ENCODE measurements around the gene DLG2. TPM values are rescaled to one million over a fixed set of nuclear protein-coding genes. Genes with fewer than 3 reads are reported as not detected.

Gene DLG2
- polyA plus RNA-seq, 3 donors, result 0.24 to 0.39 TPM; not detected in 1

DNA sequence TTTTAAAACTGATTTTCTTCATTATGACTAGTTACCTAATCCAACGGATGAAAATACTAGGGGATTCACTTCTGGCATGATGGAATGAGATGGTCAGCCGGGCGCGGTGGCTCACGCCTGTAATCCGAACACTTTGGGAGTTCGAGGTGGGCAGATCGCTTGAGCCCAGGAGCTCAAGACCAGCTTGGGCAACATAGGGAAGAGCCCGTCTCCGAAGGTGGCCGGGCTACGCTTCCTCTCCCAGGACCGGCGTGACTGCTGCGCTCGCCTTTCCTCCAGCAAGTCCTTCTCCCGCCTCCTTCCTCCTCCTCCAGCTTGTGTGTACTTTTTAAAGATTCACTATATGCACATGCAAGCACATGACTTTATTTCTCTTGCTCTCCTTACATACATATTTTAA lies 1835.6 kb downstream of the DLG2 start:
- H3K27ac Mint-ChIP-seq, result no peak overlapping the region
- TF ChIP-seq CTCF (IDR thresholded peaks at IDR 0.05), result no peak
- intact Hi-C loops (cut with micrococcal nuclease), result no loop called here

DNA sequence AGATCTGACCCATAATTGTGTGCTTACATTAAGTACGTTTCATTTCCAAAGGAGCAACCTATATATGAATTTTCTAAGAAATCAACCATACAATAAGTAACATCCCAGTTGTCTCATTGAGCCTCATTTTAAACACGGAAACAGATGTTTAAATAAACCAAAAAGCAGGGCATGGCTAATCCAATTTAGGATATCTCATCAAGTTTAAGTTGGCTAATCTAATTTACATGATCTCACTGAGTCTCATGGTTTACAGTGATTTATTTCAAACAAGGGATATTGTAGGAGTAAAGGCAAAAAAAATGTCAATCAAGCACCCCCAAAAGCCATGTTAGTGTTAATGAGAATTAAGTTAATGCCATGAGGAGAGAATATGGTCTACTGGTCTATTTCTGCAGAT lies 1841.2 kb downstream of the DLG2 start:
- Histone ChIP-seq H4K20me1 (ENCODE audit: insufficient read depth, low read length) (no peaks in the 10 kb centered on the region), H3K36me3 (replicated peaks in 1 of 2; ENCODE audit: control insufficient read depth in 1 of 2, insufficient read depth in 2 of 2, low read length in 2 of 2) (no peaks in the 10 kb centered on the region), H3K4me1 (ENCODE audit: control insufficient read depth in 1 of 2, insufficient read depth in 2 of 2, low read length in 2 of 2) (no peaks in the 10 kb centered on the region), H3K4me2 (replicated peaks; ENCODE audit: extremely low read depth, low read length, poor library complexity, severe bottlenecking) (no peak overlapping the region), H3K27ac (ENCODE audit: low read depth in 1 of 2, low read length in 2 of 2) (no peak overlapping the region), H3K4me3 (replicated peaks in 1 of 3; ENCODE audit: low read depth in 2 of 3, low read length in 3 of 3) (no peak overlapping the region), H3K9me3 (replicated peaks in 1 of 2; ENCODE audit: control insufficient read depth in 1 of 2, insufficient read depth in 1 of 2, low read length in 2 of 2) (no peaks in the 10 kb centered on the region), H2AFZ (ENCODE audit: insufficient read depth, low read depth, low read length, poor library complexity, severe bottlenecking) (no peak overlapping the region), H3K27me3 (ENCODE audit: control insufficient read depth in 2 of 2, insufficient read depth in 2 of 2, low read length in 2 of 2) (no peaks in the 10 kb centered on the region), H3K9ac (ENCODE audit: insufficient read depth, low read length, poor library complexity, severe bottlenecking) (no peak overlapping the region), H3K79me2 (ENCODE audit: insufficient read depth, low read length) (no peaks in the 10 kb centered on the region)
- TF ChIP-seq CTCF (IDR thresholded peaks at IDR 0.05), result no peak
- H3K36me3 Mint-ChIP-seq, result no peaks in the 10 kb centered on the region
- H3K27ac Mint-ChIP-seq, result no peak overlapping the region
- no peak for DNase-seq
- H3K27me3 Mint-ChIP-seq (ENCODE audit: low read depth in 3 of 3), result peaks cover 0 to 2% (median 2%) of the 10 kb centered on the region in 3 donors
- H3K4me1 Mint-ChIP-seq, result no peaks in the 10 kb centered on the region
- H3K4me3 Mint-ChIP-seq, result no peak overlapping the region
- no CpG with 5 or more reads among the region's 2 CpGs for WGBS (ENCODE audit: insufficient coverage)
- H3K9me3 Mint-ChIP-seq, result no peaks in the 10 kb centered on the region
- intact Hi-C loops (cut with micrococcal nuclease), result no loop called here

More for the DNA sequence above, 1835.6 kb downstream of the DLG2 start:
- no peaks in the 10 kb centered on the region for H3K4me1 ChIP-seq (ENCODE audit: control insufficient read depth in 1 of 2, insufficient read depth in 2 of 2, low read length in 2 of 2)
- H2AFZ ChIP-seq (ENCODE audit: insufficient read depth, low read depth, low read length, poor library complexity, severe bottlenecking), result no peak overlapping the region
- H4K20me1 ChIP-seq (ENCODE audit: insufficient read depth, low read length), result no peaks in the 10 kb centered on the region
- no peaks in the 10 kb centered on the region for H3K36me3 Mint-ChIP-seq
- no peak overlapping the region for H3K4me2 ChIP-seq (replicated peaks; ENCODE audit: extremely low read depth, low read length, poor library complexity, severe bottlenecking)
- H3K4me3 Mint-ChIP-seq, result no peak overlapping the region
- no peak for DNase-seq
- no peaks in the 10 kb centered on the region for H3K36me3 ChIP-seq (replicated peaks in 1 of 2; ENCODE audit: control insufficient read depth in 1 of 2, insufficient read depth in 2 of 2, low read length in 2 of 2)
- no peaks in the 10 kb centered on the region for H3K4me1 Mint-ChIP-seq
- WGBS (ENCODE audit: insufficient coverage), result 96% methylated on average over 15 of the region's 17 CpGs
- no peak overlapping the region for H3K4me3 ChIP-seq (replicated peaks in 1 of 3; ENCODE audit: low read depth in 2 of 3, low read length in 3 of 3)
- no peaks in the 10 kb centered on the region for H3K27me3 ChIP-seq (ENCODE audit: control insufficient read depth in 2 of 2, insufficient read depth in 2 of 2, low read length in 2 of 2)
- H3K27me3 Mint-ChIP-seq (ENCODE audit: low read depth in 3 of 3), result peaks cover 0 to 2% (median 2%) of the 10 kb centered on the region in 3 donors
- H3K9me3 Mint-ChIP-seq, result no peaks in the 10 kb centered on the region
- no peaks in the 10 kb centered on the region for H3K79me2 ChIP-seq (ENCODE audit: insufficient read depth, low read length)
- H3K9me3 ChIP-seq (replicated peaks in 1 of 2; ENCODE audit: control insufficient read depth in 1 of 2, insufficient read depth in 1 of 2, low read length in 2 of 2), result no peaks in the 10 kb centered on the region
- no peak overlapping the region for H3K9ac ChIP-seq (ENCODE audit: insufficient read depth, low read length, poor library complexity, severe bottlenecking)
- H3K27ac ChIP-seq (ENCODE audit: low read depth in 1 of 2, low read length in 2 of 2), result no peak overlapping the region

Data from CD14-positive monocyte (primary cell).